Central memory CD8-positive, alpha-beta T cell (primary cell): ENCODE measurements around the gene RGS3.
A peak's percentile ranks its signal among the peaks of the same experiment; 100 is the strongest.

Experiments used
- ATAC-seq: fragments of 150-1000 bp; cut with Tn5 transposase; replicated peaks from 2 replicates; pipeline ENCODE4 v1.10.0; 2022; ENCODE audit warnings: mild to moderate bottlenecking, moderate FRiP score, moderate number of reproducible peaks; ENCODE audit not compliant: poor library complexity, severe bottlenecking; ENCODE audit errors: extremely low read depth
- DNase-seq, 2 donors: peaks; one replicate each; pipeline ENCODE4 v3.0.0; 2021; ENCODE audit warnings: low spot score in 2 of 2
- H3K27ac Mint-ChIP-seq: one replicate; pipeline ENCODE4 v1.8.0; 2022; ENCODE audit warnings: low read depth, mild to moderate bottlenecking, moderate library complexity, mixed read lengths
- H3K27me3 Mint-ChIP-seq: one replicate; pipeline ENCODE4 v1.8.0; 2022; ENCODE audit warnings: mixed read lengths
- H3K36me3 Mint-ChIP-seq: one replicate; pipeline ENCODE4 v1.8.0; 2022; ENCODE audit warnings: mild to moderate bottlenecking, moderate library complexity, mixed read lengths; ENCODE audit not compliant: insufficient read depth
- H3K4me1 Mint-ChIP-seq: one replicate; pipeline ENCODE4 v1.8.0; 2022; ENCODE audit warnings: mixed read lengths
- H3K4me3 Mint-ChIP-seq: one replicate; pipeline ENCODE4 v1.8.0; 2022; ENCODE audit warnings: mild to moderate bottlenecking, moderate library complexity, mixed read lengths
- H3K9me3 Mint-ChIP-seq: one replicate; pipeline ENCODE4 v1.8.0; 2022; ENCODE audit warnings: mixed read lengths

RGS3 gene

DNA sequence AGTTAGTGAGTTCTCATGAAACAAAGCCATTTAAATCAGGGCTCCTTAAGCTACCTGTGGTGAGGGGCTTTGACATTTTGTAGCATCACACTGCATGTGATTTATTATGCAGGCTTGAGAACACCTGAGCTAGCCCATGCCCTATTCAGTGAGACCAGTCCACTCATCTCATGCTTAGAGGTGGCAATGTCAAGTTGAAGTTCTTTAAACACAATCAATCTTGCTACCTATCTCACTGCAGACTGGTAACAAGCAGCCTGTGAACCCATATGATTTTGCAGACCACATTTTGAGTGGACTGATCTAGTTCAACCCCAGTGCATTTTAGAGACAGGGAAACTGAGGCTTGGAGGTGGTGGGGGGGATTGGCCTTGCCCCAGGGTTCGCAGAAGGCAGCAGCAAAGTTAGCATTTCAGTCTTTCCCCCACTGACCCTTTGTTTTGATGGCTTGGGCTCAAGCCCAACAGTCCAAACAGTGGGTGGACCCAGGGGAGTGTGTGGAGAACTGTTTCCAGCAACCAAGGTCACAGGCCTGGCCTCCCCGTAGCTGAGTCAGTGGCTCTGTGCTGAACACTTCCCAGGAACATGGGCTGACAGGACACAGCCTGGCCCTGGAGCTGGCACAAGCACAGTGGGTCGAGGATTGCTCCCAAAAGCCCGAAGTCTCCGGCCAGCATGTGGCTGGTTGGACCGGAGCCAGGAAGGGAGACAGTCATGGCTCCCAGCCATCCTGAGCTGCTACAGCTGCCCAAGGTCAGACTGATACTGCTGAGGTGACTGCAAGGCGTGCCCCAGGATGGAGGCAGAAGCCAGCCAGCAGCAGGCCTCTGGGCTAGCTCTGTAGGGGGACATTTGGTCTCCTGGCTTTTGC lies 95.3 kb downstream of the RGS3 start:
- Mint-ChIP-seq H3K27ac (no peak overlapping the region), H3K4me3 (no peak overlapping the region)
- ATAC-seq: no peak

DNA sequence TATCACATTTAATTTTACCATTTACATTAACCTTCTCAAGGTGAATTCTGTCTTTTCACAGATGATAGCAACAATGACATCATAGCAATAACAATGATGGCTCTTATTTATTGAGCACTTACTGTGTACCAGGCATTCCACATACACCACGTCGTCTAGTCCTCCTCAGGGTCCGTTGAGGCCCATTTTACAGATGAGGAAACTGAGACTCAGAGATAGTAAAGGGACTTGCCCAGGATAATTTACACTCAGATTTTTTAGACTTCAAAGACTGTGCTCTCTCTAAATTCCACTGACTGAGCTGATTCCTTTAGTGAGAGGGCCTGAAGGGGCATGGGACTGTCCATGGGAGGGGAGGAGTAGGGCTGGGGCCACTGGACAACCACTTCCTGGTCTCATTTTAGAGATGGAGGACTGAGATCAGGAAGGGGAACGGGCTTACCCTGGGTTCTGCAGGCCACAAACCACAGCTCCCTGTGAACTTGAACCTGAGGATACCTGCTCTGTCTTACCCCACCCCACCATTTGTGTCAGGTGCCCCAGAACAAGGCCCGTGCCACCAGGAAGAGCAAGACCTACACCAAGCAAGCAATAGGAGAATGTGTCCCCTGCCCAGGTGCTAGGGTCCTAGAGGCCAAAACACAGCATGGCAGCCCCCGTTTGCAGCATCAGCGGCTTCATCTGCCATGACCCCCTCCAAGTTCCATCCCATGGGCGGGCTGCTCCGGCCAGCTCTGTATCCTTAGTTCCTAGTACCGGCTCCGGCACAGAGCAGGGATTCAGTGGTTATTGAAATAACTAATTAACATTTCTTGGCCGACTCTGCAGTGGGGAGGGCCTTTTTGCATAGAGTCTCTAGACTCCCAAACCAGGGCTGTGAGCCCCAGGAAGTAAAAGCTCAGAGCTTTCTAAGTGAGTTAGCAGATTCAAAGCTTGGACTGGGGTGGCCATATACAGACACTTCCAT lies 96.6 kb downstream of the RGS3 start:
- ATAC-seq (no peak), DNase-seq (no peak)
- Mint-ChIP-seq H3K9me3 (no peaks in the 10 kb centered on the region), H3K27me3 (no peaks in the 10 kb centered on the region), H3K4me3 (no peak overlapping the region), H3K4me1 (peaks cover 66% of the 10 kb centered on the region), H3K27ac (peak overlapping the region; percentile 19), H3K36me3 (peaks cover 6% of the 10 kb centered on the region)

More for the DNA sequence above, 95.3 kb downstream of the RGS3 start:
- no peaks in the 10 kb centered on the region for H3K9me3 Mint-ChIP-seq
- peaks cover 7% of the 10 kb centered on the region for H3K36me3 Mint-ChIP-seq
- peaks cover 66% of the 10 kb centered on the region for H3K4me1 Mint-ChIP-seq
- DNase-seq: no peak
- no peaks in the 10 kb centered on the region for H3K27me3 Mint-ChIP-seq

DNA sequence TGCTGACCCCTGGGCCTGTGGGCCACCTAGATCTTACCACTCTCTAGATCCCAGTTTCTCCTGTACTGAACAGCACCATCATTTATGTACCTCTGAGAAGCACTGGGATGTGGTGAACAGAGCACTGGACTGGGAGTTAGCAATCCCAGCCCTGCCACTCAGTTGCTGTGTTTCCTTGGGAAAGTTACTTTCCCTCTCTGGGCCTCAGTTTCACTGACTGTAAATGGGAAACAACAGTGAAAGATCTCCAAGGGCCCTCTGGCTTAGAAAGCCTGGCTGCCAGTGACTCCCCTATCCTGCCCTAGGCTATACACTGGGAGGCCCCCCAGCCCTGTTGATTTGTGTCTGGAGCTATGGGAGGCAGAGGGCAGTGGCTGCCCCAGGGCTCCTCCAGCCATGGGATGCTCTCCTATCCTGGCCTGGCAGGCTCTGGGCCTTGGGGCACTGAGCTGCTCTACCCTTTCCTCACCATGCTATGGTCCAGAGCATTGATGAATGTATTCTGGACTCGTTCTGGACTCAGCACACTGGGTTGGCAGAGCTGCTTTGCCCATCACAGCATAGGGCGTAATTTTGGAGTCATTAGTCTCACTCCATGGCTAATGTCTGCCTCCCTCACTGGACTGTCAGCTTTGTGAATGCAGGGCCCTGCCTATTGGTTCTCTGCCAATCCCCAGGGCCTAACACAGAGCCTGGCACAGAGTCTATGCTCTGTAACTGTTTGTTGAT lies 99.3 kb downstream of the RGS3 start:
- Mint-ChIP-seq H3K27ac (peak overlapping the region; percentile 19), H3K9me3 (no peaks in the 10 kb centered on the region), H3K36me3 (peaks cover 9% of the 10 kb centered on the region), H3K4me1 (peaks cover 66% of the 10 kb centered on the region), H3K4me3 (no peak overlapping the region), H3K27me3 (no peaks in the 10 kb centered on the region)
- ATAC-seq (no peak), DNase-seq (no peak)

DNA sequence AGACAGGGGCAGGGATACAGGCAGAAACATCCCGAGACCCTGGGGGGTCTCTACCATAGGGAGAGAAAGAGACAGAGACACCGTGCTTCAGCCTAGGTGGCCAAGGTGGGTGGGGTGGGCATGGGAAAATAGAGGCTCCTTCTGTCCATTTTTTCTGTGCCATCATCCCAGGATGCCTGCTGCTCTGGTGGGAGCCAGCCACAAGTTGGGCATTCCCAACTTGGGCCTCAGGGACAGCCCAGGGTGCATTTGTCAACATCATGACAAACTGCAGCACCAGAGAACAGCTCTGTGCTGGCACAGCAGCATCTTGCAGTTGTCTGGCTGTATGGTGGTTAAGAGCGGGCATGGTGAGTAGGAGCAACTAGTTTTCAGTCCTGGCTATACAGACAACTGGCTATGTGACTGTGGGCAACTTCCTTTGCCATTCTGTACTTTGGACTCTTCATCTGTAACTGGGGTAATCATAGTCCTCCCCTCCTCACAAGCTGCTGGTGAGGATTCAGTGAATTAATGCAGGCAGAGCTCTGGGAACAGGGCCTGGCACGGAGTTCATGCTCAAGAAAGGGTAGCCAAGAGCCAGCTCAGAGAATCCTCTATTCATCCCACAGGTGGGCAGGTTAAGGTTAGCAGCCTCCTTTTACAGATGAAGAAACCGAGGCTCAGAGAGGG lies 100.4 kb downstream of the RGS3 start:
- ATAC-seq: no peak
- no peak overlapping the region for H3K27ac Mint-ChIP-seq
- no peaks in the 10 kb centered on the region for H3K9me3 Mint-ChIP-seq
- DNase-seq: no peak
- no peak overlapping the region for H3K4me3 Mint-ChIP-seq
- H3K4me1 Mint-ChIP-seq: peaks cover 70% of the 10 kb centered on the region
- H3K27me3 Mint-ChIP-seq: no peaks in the 10 kb centered on the region
- H3K36me3 Mint-ChIP-seq: peaks cover 9% of the 10 kb centered on the region

DNA sequence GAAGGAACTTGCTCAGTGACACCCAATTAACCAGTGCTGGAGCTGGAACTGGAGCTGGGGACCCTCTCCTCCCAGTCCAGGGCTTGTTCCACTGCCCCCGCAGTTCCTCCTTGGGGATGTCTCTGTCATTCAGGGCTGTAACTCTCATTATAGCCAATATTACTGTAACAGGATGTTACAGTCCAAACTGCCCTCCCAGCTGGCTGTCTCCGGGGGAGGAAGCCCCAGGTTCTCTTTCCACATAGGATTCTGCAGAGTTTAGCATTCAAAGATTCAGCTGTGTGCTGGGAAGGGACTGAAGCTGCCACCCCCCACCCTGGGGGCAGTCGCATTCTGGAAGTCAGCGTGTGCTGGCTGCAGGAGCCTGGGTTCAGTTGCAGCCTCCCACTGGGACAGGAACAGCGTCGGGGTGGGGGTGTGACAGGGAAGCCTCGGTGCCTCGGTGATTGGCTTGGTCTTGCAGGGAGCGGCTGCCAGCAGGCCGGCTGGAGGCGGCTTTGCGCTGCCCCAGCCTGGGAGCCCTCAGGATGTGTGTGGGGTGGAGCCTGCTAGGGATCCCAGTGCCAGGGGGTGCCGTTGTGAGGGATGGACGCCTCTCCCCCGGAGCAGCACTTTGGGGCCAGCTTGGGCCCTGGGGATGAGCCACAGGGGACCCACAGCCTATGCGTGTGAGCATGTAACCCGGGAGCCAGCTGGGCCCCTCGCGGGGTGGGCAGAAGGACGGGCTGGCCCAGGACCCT lies 101.1 kb downstream of the RGS3 start:
- peaks cover 9% of the 10 kb centered on the region for H3K36me3 Mint-ChIP-seq
- H3K4me1 Mint-ChIP-seq: peaks cover 72% of the 10 kb centered on the region
- no peaks in the 10 kb centered on the region for H3K27me3 Mint-ChIP-seq
- H3K27ac Mint-ChIP-seq: peak overlapping the region; percentile 55
- no peaks in the 10 kb centered on the region for H3K9me3 Mint-ChIP-seq
- DNase-seq: no peak
- no peak overlapping the region for H3K4me3 Mint-ChIP-seq
- ATAC-seq: no peak

DNA sequence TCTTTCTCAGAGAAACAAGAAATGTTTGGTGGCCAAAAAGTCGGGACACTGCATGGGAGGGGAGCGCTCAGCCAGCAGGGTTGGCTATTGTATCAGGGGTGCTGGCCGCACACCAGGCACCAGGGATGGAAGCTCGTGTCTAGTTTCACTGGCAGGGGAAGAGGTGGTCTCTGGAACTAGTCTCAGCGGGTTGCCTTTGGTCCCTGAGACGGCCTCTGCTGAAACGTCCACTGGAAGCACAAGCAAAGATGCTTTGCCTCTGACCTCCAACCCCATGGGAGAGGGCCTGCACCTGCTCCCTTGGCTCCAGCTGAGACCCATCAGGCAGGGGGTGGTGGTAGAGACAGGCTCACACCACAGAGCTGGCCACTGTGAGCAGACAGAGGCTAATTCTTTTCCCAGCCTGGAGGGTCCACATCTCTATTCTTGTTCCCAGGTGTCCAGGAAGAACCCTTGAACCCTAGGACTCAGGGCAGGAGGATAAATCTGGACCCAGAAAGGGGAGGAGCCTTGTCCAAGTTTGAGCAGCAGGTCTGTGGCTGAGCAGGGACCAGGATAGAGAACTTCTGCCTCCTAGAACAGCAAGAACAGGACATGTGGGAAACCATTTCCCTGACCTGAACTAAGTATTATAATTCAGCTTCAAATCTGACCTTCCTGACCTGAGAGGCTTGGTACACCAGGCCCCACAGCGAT lies 102.6 kb downstream of the RGS3 start:
- peaks cover 72% of the 10 kb centered on the region for H3K4me1 Mint-ChIP-seq
- no peak overlapping the region for H3K4me3 Mint-ChIP-seq
- DNase-seq (no peak), ATAC-seq (no peak)
- H3K9me3 Mint-ChIP-seq: no peaks in the 10 kb centered on the region
- peak overlapping the region; percentile 55 for H3K27ac Mint-ChIP-seq
- peaks cover 3% of the 10 kb centered on the region for H3K36me3 Mint-ChIP-seq
- no peaks in the 10 kb centered on the region for H3K27me3 Mint-ChIP-seq

DNA sequence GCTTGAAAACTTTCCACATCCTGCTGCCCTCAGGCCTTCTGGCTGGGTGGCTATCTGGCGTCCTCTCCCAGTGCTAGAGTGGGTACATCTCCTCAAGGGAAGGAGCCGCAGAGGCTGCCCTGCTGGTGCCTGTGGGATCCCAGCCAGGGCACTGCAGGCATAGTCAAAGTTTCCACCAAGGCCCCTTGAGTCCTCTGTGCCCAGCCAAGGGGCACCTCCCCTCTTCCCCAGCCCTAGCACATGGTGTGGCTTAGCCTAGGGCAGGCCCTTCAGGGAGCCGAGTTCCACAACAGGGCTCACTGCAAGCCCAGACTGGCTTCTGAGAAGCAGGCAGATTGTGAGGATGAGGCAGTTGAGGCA lies 103.2 kb downstream of the RGS3 start:
- Mint-ChIP-seq H3K27me3 (no peaks in the 10 kb centered on the region), H3K27ac (no peak overlapping the region), H3K9me3 (no peaks in the 10 kb centered on the region), H3K4me1 (peaks cover 72% of the 10 kb centered on the region), H3K4me3 (no peak overlapping the region), H3K36me3 (peaks cover 3% of the 10 kb centered on the region)
- DNase-seq (no peak), ATAC-seq (no peak)

DNA sequence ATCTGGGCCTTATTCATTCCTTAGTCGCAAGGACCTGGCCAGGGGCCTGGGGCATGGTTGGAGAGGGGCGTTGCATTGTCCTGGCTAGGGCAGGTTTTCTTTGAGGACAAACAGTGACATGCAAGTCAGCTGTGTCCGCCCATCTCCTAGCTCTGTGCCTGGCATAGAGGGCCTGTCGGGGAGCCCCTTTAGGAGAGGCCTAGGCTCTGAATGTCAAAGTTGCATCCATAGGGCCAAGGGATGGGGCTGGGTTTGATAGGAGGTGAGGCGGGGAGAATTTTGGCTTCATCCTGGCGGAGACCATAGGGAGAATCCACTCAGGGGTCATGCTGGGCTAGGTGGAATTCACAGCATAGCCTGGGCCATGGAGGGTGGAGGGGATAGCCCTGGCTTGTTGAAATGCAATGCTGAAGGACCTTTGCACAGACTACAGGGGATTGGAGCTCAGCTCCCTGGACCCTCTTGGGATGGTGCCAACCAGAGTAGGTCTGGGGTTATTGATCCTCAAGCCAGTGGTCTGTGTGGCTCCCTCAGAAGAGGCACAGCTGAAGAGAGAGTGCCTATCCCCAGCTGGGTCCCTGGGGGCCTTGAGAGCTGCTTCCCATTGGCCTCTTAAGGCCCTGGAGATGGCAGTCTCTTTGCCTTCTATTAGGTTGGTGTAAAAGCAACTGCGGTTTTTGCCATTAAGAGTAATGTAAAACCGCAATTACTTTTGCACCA lies 104.0 kb downstream of the RGS3 start:
- ATAC-seq (no peak), DNase-seq (no peak)
- Mint-ChIP-seq H3K4me3 (no peak overlapping the region), H3K27me3 (no peaks in the 10 kb centered on the region), H3K36me3 (peaks cover 3% of the 10 kb centered on the region), H3K27ac (no peak overlapping the region), H3K9me3 (no peaks in the 10 kb centered on the region), H3K4me1 (peaks cover 76% of the 10 kb centered on the region)

DNA sequence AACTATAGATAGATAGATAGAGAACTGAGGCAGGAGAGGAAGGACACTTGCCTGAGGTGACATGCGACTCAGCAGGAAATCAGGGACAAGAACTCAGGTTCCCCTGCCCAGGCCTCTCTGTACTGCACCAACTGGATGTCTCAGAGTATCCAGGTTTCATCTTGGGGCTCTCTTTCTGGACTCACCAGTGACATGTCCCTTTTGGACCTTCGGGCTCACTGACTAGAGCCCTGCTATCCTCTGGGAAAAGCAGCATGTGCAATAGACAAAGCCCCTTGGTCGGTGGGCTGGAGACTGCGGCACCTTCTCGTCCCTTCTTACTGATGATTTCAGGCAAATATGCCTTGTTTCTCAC lies 104.5 kb downstream of the RGS3 start:
- Mint-ChIP-seq H3K27ac (no peak overlapping the region), H3K4me3 (no peak overlapping the region), H3K9me3 (no peaks in the 10 kb centered on the region), H3K36me3 (peaks cover 3% of the 10 kb centered on the region), H3K4me1 (peaks cover 78% of the 10 kb centered on the region), H3K27me3 (no peaks in the 10 kb centered on the region)
- no peak for ATAC-seq
- DNase-seq: no peak

DNA sequence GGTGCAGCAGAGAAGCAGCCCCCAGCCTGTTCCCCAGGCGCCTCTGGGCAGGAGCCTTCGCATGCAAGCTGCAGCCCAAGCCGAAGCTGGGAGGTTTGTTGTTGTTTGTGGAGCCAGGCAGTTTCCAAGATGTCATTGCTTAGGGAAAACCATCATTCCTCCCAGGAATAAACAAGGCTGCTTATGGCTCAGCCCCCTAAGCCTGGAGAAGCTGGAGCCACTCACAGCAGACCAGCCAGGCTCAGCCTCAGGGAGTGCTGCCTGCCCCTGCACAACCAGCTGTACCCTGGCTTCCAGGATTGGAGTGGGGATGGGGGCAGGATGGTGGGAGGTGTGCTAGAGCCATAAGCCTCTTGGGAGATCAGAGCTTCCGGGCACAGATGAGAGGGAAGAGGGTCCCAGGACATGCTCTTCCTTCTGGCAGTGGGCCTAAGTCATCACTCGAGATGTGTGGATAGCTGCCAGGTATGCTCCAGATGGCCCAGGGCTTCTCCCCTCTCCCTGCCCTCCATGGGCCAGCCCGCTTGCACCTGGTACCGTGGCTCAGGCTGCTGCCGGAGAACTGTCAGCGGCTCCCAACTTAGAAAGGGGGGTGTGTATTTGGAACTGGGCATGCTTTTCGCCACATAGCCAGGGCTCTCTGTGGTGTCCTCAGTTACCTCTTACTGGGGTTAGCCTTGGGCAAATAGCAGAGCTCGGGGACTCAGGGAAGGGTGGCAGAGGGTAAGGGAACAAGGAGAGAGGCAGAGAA lies 105.2 kb downstream of the RGS3 start:
- peaks cover 75% of the 10 kb centered on the region for H3K4me1 Mint-ChIP-seq
- no peak overlapping the region for H3K27ac Mint-ChIP-seq
- ATAC-seq (no peak), DNase-seq (no peak)
- no peaks in the 10 kb centered on the region for H3K9me3 Mint-ChIP-seq
- no peaks in the 10 kb centered on the region for H3K27me3 Mint-ChIP-seq
- peaks cover 3% of the 10 kb centered on the region for H3K36me3 Mint-ChIP-seq
- no peak overlapping the region for H3K4me3 Mint-ChIP-seq
